GM19023 (cell line): Measurements from ENCODE around the gene SKAP1.
"Not testable (repeated sequence)": the region's sequence is repeated elsewhere in the genome, so short reads cannot be mapped to it uniquely, and the experiment has no call there.

Experiments used
- ATAC-seq: cut with Tn5 transposase; IDR thresholded peaks from one replicate; pipeline ENCODE4 v1.9.1; 2021; ENCODE audit warnings: mild to moderate bottlenecking, moderate library complexity; ENCODE audit not compliant: unreplicated experiment

The SKAP1 gene

DNA sequence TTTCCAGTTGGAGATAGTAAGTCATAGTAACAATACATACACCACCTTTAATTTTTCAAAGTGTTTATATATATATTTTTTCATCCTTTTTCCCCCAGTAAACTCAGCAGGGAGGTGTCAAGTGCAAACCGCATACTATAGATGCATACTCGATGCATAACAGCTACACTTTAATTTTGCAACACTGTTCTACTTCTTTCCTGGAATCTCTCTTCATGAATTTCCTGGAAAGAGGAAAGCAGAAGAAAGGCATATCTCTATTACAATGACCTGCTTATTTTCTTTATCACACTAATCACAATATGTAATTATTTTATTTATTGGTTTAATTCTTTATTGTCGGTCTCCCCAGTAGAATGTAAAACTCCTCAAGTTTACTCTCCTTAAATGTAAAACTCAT, 182.4 kb downstream of the SKAP1 start:
- no peak for ATAC-seq

DNA sequence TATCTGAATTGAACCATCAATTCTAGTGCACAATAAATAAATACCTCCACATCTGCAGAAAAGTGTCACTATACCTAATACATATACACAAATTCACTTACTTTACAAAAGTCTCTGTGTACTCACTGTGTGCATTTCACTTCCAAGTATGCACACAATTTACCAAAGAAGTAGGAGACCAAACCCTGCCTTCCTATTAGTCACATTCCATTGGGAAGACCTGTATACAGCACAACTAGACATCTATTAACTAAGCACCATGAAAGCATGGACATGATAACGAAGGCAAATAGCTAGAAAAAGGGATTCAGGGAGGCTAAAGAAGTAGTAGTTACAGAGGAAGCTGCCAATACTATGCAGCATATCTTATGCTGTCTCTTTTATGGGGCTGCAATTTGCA, 183.0 kb downstream of the SKAP1 start:
- ATAC-seq: no peak

DNA sequence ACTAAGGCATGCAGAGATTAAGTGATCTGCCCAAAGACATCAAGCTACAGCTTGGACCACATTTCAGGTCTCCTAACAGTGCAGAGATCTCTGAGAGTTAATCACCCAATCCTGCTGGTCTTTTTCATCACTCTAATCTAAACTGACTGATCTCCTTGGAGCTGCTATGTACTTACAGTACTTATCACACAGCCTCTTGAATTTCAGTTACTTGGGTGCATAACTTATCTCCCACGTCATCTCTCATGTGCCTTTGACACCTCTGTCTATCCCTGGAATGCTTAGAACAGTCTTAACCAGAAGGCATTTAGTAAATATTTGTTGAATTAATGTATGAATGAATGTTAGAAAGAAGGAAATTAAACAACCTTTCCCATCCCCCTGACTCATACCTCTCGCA, 183.4 kb downstream of the SKAP1 start:
- no peak for ATAC-seq

DNA sequence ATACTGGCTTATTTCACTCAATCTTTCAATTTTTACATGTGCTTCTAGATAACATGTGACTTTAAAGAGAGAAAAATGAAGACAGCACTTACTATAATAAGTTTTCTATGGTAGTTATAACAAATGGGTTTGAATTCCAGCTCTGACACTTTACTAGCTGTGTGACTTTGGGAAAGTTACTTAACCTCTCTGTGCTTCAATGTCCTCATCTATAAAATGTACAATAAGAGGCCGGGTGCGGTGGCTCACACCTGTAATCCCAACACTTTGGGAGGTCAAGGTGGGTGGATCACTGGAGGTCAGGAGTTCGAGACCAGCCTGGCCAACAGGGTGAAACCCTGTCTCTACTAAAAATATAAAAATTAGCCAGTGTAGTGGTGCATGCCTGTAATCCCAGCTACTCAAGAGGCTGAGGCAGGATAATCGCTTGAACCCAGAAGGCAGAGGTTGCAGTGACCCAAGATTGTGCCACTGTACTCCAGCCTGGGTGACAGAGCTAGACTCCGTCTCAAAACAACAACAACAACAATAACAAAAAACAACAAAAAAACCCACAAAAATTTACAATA, 184.5 kb downstream of the SKAP1 start:
- ATAC-seq: not testable (repeated sequence)

DNA sequence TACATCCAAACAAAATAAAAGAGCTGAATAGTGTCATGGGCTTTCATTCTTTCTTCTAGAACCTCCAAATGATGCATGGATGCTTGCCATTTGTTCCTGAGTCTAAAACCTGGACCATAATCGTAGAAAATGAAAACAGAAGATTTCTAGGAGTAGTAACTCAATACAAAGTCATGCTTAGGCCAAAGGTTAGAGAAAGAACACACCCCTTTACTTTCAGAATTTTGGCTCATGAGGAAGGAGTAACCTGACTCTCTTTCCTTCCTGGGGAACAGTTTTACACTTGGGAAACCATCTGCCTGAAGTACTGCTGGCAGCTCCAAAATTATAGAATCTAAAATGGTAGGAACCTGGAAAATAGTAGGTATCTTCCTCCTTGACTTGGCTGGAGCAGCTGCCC, 185.2 kb downstream of the SKAP1 start:
- ATAC-seq: no peak

DNA sequence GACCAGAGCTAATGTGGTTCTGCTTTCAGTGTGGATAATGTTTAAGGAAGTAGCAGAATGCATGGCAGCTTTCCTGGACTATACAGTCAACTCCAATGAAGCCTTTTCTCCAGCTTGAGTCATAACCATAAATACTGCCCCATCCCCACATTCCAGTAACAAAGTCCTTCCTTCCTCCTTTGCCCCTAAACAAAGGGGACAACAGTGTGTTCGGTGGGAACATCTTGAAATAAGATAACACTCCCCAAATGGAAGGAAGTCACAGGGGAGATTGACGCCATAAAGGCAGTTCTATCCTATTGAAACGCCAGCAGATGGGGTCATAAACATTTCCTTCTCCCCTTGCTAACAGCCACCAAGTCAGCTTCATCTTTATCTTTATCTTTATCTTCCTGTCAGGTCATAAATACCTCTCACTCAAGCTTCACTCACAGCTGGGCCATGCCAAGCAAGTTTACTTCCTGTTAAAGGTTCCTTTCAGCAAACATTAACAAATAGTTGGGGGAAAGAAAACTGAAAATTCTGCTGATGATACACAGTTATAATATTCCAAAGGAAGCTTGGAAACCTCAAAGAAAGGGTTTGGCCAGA, 185.8 kb downstream of the SKAP1 start:
- ATAC-seq: no peak

DNA sequence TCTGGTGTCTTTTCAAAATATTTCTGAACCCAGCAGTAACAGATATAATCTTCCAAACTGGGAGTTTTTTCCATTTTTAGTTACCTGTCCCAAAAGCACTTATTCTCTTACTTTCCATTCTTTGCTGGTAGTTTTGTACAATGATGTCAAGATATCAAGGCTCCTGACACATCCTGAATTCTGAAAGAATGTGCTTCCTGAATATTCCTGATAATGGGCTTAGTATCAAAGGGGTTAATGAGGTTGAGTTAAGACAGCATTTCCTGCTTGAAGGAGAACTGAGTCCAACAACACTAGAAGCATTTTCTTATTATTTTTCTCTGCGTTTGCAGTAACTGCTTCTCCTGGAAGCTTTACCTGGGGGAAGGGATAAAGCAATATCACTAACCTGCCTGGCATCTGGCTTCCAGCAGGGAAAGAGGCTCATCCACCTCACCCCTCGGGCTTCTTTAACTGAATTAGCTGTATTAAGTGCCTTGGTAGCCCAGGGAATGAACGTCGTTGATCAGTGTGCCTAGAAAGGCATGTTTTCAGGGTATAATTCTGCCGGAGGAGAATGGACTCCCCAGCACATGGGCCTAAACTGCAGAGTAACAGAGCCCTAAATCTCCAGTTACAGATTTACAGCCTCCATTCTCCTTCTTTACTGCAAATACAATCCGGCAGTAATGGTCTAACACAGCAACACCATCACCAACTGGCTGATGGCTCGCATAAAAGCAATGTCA, 188.1 kb downstream of the SKAP1 start:
- ATAC-seq: no peak

DNA sequence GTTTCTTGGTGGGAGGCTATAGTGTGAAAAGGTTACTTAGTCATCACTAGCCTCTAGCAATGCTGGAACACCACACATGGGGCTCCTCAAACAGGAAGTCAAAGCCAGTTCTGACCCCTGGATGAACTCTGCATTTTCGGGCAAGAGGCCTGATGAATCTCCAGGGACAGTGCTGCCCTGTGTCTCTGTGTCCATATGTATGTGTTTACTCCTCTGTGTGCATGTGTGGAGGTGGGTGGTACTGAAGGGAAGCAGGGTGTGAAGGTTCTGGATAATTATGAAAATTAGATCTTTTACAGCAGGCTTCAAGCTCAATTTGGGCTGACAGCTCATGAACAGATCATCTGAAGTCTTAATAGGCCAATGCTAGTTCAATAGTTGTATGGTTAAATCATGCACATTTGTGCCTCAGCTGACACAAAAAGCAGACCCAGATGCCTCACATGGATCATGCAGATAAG, 188.9 kb downstream of the SKAP1 start:
- ATAC-seq: peak; percentile 90

DNA sequence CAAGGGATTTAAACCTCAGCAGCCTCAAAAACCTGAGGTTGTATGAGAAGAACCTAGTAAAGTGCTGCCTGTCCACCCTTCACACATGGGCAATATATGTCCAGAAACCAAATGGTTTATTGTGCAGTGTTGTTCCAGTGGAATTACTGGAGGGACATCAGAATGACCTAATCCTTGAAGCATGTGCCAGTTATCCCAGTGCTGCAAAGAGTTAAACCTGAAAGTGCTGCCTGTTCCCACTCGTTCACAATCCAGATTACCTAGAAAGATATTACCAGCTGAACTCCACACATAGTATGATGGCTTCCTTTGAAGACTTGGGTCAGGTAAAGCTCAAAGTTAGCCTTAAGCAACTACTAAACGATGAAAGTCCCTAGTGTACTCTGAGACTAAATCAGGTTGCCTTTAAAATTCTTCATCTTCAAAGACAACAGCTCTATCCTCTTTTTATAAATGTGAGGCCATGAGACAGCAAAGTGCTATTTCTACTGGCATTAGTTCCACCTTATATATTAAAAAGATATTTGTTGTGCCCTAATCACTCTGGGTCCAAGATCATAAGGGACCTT, 189.4 kb downstream of the SKAP1 start:
- peak; percentile 17 for ATAC-seq

DNA sequence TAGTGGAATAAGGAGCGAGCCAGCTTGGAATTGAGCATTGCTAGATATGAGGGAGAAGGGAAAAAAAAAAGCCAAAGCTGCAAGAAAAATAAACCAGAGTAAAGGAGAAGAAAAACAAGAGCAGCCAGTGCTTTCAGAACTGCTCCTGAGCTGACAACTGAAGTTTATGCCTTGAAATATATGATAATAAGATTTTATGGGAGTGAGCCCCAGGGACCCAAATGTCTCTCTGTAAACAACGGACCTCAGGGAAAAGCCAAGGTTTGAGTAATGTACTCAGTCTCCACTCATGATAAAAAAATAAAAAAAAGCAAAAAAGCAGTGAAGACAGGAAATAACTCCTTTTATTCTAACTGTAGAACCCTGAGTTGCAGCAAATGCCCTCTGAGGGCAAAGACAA, 189.9 kb downstream of the SKAP1 start:
- ATAC-seq: no peak

DNA sequence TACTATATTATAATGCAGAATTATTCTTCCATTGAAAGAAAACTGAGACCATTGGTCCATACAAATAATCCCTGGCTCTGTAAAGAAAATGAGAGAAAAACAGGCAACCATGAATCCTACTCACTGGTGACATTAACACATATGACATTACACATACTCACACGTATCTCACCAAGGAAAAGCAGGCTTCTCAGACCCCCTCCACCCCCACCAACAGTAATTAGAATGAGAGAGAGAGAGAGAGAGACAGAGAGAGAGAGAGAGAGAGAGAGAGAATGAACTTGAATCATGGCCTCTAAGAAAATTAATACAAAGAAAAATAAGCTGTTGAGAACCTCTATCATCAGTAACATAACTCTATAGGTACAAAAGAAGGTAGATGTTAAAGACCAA, 190.4 kb downstream of the SKAP1 start:
- no peak for ATAC-seq

DNA sequence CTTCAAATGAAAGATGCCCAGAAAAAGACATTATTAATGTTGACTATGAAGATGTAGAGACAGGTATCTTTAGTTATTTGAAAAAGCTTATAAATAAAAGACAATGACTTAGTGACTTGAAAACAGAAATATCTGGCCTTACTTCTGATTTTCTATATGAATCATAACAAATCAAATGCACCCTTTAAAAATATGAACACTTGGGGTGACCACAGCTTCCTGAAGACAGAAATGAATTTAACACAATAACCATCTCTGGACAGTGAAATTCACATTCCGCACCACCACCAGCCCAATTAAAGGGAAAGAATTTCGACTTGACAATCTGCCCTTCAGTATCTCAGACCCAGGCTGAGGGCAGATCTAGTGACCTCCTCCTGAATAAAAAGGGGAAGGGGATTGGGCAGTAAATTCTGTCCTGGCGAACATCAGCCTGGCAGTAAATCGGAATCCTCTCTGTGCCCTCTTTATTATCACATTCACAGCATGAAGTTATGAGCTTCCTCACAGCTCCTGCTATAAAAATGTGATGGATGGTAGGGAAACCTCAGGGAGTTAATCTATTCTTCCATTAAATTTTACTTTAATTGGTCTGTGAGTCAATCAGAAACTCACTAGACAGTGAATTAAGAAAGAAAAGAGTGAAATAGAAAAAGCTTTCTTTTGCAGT, 190.9 kb downstream of the SKAP1 start:
- ATAC-seq: no peak

DNA sequence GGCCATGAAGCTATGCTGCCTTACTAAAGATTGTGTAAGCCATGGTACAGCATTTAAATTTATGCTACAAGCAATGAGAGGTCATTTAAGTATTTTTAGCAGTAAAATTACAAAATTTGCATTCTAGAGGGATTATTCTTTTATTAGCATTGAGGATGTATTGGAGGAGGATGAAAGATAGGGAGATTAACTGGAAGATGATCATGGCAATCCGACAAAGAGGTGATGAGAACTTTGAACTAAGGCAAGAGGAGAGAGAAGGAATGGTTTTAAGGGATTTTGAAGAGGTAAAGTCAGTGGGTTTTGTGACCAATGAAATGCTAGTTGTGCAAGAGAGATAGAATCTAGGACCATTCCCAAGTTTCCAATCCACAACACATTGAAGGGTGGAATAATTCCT, 192.6 kb downstream of the SKAP1 start:
- ATAC-seq: no peak

DNA sequence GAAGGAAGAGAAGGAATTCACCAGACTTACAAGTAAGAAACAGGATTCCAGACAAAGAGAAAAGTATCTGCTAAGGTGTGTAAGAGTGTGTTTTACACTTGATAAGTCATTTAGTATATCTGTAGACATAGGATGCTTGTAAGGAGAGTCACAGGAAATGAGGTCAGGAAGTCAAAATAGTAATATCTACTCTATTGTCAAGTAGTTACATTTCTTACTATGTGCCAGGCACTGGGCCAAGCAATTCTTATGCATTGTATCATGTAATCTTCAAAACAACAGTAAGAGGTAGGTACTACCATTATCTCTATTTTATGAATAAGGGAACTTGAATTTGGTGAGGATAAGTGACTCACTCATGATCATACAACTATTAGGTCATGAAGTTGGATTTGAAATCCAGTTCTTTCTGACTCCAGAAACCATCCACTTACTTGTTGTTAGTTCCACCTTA, 193.3 kb downstream of the SKAP1 start:
- no peak for ATAC-seq

DNA sequence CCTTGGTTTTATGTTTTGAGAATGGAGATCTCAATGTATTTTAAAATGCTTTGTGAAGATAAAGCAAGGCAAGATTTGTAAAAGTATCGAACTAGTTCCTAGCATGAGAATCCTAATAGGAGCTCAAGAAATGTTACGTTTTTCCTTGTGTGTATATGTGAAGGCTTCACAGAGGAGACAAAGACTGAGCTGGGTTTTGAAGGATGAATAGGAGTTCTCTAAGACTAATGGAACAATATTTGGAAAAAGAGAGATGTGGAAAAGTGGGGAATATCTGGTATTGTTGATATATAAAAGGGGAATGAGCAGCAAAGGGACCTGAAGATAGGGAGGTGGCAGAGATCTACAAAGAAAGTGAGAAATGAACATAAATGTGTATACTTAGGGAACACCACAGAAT, 195.1 kb downstream of the SKAP1 start:
- ATAC-seq: no peak

DNA sequence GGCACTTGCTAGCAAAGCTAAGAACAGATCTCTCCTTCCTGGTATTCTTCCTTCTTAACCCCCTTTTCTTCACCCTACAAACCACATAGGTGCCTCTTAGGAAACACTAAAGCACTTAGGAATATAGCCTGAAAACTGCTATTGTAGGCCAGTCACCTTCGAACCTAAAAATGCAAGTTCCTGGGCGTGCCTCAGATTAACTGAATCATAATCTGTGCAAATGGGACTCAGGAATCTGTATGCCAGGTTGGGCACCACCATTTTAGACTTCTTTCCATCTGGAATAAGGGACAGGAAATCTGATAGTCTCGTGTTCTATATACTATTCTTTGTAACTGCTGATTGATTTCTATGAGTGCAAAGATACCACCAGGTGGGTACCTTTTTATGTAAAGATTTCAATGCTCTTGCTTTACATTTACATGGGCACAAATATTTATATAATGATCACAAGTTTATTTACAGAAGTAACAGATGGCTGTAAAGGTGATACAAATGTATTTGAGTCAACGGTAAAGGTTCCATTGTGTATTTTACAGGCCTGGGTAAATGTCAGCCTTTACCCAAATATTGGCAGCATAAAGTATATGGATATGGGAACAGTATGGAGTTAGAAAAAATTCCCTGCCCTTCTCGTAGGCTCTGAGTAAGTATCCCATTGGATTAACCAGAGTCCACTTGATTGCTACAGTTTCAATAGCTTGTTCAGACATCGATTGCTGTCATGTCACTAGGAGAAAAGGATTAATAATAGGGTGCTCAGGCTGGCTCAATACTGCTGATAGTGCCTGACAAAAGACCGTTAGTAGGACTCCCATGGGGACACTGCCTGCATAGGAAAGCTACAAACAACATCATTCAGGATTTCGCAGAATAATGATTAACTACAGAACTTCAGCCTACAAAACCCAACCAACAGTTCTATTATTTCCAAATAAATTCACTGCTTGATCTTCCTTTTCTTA, 197.7 kb downstream of the SKAP1 start:
- ATAC-seq: no peak

DNA sequence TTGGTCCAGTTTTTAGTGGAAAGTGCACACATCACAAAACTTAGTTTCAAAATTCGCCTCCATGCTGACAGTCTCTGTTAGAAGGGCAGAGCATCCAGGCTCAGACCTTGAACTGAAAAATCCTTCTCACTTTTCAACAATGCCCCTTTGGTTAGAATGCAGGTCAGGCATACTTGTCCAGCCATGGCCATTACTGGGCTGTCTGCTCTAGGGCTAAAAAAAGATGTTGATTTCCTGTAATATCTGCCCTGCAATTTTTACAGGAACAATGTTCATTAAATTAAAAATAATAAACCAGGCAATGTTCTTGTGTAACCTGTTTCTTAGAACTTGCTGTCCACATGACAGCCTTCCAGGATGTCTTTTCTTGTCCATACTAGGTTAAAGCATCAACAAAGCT, 200.1 kb downstream of the SKAP1 start:
- no peak for ATAC-seq

DNA sequence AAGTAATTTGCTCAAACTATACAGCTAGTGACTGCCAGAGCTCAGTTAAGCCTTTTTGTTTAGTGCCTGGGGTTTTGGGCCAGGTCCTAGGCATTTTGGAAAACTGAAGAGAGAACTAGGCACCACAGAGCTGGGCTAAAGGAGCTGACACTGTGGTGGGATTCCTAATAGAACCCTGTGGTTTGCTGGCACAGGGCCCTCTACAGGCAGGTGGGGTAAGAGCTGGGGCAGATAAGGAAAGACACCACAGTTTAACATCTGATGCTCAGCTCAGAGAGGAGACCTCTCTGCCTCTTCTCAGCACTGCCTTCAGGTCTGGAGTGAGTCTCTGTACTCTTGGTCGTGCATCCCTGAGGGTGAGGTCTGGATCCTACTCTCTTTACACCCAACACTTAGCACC, 201.3 kb downstream of the SKAP1 start:
- no peak for ATAC-seq

DNA sequence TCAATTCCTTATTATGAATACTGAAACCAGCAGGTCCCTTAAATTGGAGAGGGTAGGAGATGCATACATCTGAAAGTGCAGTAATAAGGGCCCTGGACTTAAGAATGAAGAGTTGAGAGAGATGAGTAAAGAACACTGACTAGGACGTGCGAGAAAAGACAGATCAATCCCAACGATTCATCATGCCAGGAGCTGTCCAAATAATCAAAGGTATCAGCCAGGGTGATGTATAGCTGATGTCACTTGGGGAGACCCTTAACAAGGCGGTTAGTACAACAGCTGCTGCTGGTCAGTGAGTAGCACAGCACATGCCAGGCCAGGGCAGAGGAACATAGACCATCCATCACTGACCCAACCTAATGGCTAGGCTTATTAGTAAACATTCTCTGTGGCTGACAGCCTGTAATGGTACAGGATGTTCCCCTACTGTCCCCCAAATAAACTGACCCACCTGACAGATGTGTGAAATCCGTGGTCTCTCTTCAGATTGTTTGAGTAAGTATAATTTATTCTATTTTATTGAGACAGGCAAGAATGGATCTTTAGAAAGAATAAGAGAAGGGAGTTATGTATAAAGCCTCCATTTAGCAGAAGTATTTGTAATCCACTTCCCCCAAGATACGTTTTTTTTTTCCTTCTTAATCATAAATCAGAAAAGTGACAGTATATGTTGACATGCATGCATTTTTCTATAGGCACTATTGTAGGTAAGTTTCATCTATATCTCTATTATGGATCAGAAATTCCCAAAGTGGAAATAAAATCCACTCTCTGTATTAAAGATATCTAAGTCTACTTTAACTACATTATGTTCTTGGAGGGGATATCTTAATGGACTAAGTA, 204.1 kb downstream of the SKAP1 start:
- no peak for ATAC-seq
